Keratinocyte (primary cell): Measurements from ENCODE around the gene CENPL. TPM values are rescaled to one million over a fixed set of nuclear protein-coding genes. Genes with fewer than 3 reads are reported as not detected.

Experiments used
- DNase-seq: peaks from one replicate; pipeline ENCODE4 v3.0.0-alpha.2; 2011; ENCODE audit warnings: low read depth, missing footprints, low spot score
- FAIRE-seq: peaks from 2 replicates; lab custom pipeline; 2011; peaks lifted over from hg19 to GRCh38; lab: Jason Lieb, UNC
- H2AFZ ChIP-seq: 2 replicates; pipeline ENCODE4 v1.6.0; 2012; ENCODE audit warnings: low read length, control low read depth, inconsistent platforms; ENCODE audit not compliant: control insufficient read depth
- H3K27ac ChIP-seq: 2 replicates; pipeline ENCODE4 v1.5.1; 2011; ENCODE audit warnings: low read length; ENCODE audit not compliant: control insufficient read depth, insufficient read depth
- H3K27me3 ChIP-seq: 3 replicates; pipeline ENCODE4 v1.6.0; 2011; ENCODE audit warnings: low read length; ENCODE audit not compliant: control insufficient read depth, insufficient read depth; ENCODE audit errors: extremely low read depth
- H3K36me3 ChIP-seq, 2 experiments: 2 replicates in 1 of 2; 3 replicates in 1 of 2; pipeline ENCODE4 v1.5.1; 2011; ENCODE audit warnings: low read length in 2 of 2, mild to moderate bottlenecking in 1 of 2; ENCODE audit not compliant: control insufficient read depth in 2 of 2, insufficient read depth in 2 of 2; ENCODE audit errors: extremely low read depth in 1 of 2
- H3K4me1 ChIP-seq: 3 replicates; pipeline ENCODE4 v1.5.1; 2011; ENCODE audit warnings: low read length; ENCODE audit not compliant: control insufficient read depth, insufficient read depth; ENCODE audit errors: extremely low read depth
- H3K4me2 ChIP-seq: 3 replicates; pipeline ENCODE4 v1.6.0; 2011; ENCODE audit warnings: low read depth, low read length; ENCODE audit not compliant: control insufficient read depth, insufficient read depth; ENCODE audit errors: extremely low read depth
- H3K4me3 ChIP-seq, 3 experiments: fragments of 200-600 bp in 1 of 3; sonication (generic) in 1 of 3; 2 replicates in 2 of 3; 3 replicates in 1 of 3; pipeline ENCODE4 v1.5.1; 2011 to 2016; ENCODE audit warnings: low read length in 3 of 3, mild to moderate bottlenecking in 3 of 3, control low read depth in 2 of 3, inconsistent platforms in 1 of 3, low read depth in 1 of 3, mixed read lengths in 1 of 3, mixed run types in 1 of 3, moderate library complexity in 1 of 3; ENCODE audit not compliant: control insufficient read depth in 2 of 3, insufficient read depth in 2 of 3; ENCODE audit errors: extremely low read depth in 1 of 3
- H3K79me2 ChIP-seq: 2 replicates; pipeline ENCODE4 v1.6.0; 2012; ENCODE audit warnings: low read length; ENCODE audit not compliant: control insufficient read depth, insufficient read depth
- H3K9ac ChIP-seq: 3 replicates; pipeline ENCODE4 v1.6.0; 2011; ENCODE audit warnings: low read length; ENCODE audit not compliant: control insufficient read depth, insufficient read depth; ENCODE audit errors: extremely low read depth
- H3K9me1 ChIP-seq: 3 replicates; pipeline ENCODE4 v1.6.0; 2011; ENCODE audit warnings: low read length; ENCODE audit not compliant: control insufficient read depth, insufficient read depth; ENCODE audit errors: extremely low read depth
- H3K9me3 ChIP-seq: 2 replicates; pipeline ENCODE4 v1.5.1; 2012; ENCODE audit warnings: low read depth, low read length; ENCODE audit not compliant: control insufficient read depth
- H4K20me1 ChIP-seq: 3 replicates; pipeline ENCODE4 v1.6.0; 2011; ENCODE audit warnings: low read length; ENCODE audit not compliant: control insufficient read depth, insufficient read depth; ENCODE audit errors: extremely low read depth
- EZH2 ChIP-seq: IDR thresholded peaks from one replicate; pipeline ENCODE4 v1.6.1; 2012; ENCODE audit warnings: inconsistent platforms, mild to moderate bottlenecking, low read length, moderate library complexity
- dilution Hi-C: fragments of 300-500 bp; cut with MboI; formaldehyde crosslinking; loops from one replicate; pipeline ENCODE4 v1.7.0; 2020; ENCODE audit warnings: low sequenced_read_pairs; ENCODE audit not compliant: extremely low pct_ligation_motif_present
- polyA plus RNA-seq, 5 experiments: library from polyadenylated mRNA; depleted of rRNA in 3 of 5; stranded (reverse) in 3 of 5; stranded (forward) in 1 of 5; unstranded in 1 of 5; fragments of >200 nt; gene quantifications; 1 replicate in 1 of 5; 2 replicates in 3 of 5; 3 replicates in 1 of 5; pipeline versions ENCODE4 v1.2.1 to v1.2.3, GENCODE V29; 2011 to 2012; ENCODE audit warnings: missing spikeins in 2 of 5, low read depth in 1 of 5, low replicate concordance in 1 of 5
- TF ChIP-seq, protein P1 (sequence below), 3 experiments: IDR thresholded peaks in 1 of 3; conservative IDR thresholded peaks in 1 of 3; optimal IDR thresholded peaks in 1 of 3; 2 replicates in 2 of 3; 3 replicates in 1 of 3; pipeline versions ENCODE3 to v1.5.1; 2011; ENCODE audit warnings: low read length in 3 of 3, mild to moderate bottlenecking in 3 of 3, moderate library complexity in 2 of 3, control low read depth in 1 of 3, inconsistent platforms in 1 of 3; ENCODE audit not compliant: insufficient read depth in 2 of 3; ENCODE audit errors: extremely low read depth in 1 of 3

The CENPL gene
- polyA plus RNA-seq, 1 donor (not counting 4 experiments of a cell fraction or from before 2014, with no cell fraction given), result 9.4 TPM

DNA sequence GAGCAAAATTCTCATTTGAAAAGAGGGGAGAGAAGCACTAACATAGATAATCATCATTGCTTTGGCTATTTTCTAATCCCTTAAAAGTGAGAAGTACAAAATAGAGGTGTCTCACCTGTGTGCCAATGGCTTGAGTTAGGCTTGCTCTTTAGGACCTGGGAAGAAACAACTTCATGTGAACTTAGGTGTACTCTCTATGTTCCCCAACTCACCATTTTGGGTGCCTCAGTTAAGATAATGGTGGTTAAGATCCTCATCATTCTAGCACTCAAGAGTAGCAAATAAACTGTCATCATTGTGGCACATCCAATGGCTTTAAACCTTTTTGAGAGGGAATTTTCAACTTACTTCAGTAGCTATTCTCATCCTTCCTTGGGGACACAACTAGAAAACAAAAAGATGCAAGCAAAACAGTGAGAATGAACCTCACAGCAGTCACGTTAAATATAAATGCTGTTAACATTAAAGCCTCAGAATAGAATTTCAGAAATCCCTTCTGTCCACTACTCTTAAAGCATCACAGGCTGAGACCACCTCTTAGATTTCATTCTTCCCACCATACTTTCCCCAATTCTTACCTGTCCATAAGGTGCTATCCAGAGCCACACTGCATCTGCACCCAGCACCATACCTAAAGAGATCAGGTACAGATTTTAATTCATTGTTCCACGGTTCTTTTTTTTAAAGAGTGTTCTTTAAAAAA lies 41.9 kb upstream of the CENPL start:
- Histone ChIP-seq H3K79me2 (peaks cover 35% of the 10 kb centered on the region), H3K4me2 (peak overlapping the region; percentile 86), H3K27me3 (no peaks in the 10 kb centered on the region), H2AFZ (no peak overlapping the region), H4K20me1 (peaks cover 37% of the 10 kb centered on the region), H3K27ac (peak overlapping the region; percentile 93), H3K9ac (peak overlapping the region; percentile 99), H3K36me3 (peaks cover 20 to 49% of the 10 kb centered on the region in 2 experiments), H3K9me3 (no peaks in the 10 kb centered on the region), H3K9me1 (no peaks in the 10 kb centered on the region), H3K4me3 (peak overlapping the region; percentile 87 to 100 (median 96)), H3K4me1 (peaks cover 32% of the 10 kb centered on the region)
- no peak for TF ChIP-seq EZH2
- TF ChIP-seq, protein P1, sequence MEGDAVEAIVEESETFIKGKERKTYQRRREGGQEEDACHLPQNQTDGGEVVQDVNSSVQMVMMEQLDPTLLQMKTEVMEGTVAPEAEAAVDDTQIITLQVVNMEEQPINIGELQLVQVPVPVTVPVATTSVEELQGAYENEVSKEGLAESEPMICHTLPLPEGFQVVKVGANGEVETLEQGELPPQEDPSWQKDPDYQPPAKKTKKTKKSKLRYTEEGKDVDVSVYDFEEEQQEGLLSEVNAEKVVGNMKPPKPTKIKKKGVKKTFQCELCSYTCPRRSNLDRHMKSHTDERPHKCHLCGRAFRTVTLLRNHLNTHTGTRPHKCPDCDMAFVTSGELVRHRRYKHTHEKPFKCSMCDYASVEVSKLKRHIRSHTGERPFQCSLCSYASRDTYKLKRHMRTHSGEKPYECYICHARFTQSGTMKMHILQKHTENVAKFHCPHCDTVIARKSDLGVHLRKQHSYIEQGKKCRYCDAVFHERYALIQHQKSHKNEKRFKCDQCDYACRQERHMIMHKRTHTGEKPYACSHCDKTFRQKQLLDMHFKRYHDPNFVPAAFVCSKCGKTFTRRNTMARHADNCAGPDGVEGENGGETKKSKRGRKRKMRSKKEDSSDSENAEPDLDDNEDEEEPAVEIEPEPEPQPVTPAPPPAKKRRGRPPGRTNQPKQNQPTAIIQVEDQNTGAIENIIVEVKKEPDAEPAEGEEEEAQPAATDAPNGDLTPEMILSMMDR (optimal IDR thresholded peaks at IDR 0.05 in 1 of 3, IDR thresholded peaks at IDR 0.05 in 1 of 3, conservative IDR thresholded peaks at IDR 0.05 in 1 of 3; ENCODE audit: extremely low read depth in 1 of 3, insufficient read depth in 2 of 3, low read length in 3 of 3), result no peak
- DNase-seq (no peak), FAIRE-seq (no peak)
- dilution Hi-C loops, result no loop called here

DNA sequence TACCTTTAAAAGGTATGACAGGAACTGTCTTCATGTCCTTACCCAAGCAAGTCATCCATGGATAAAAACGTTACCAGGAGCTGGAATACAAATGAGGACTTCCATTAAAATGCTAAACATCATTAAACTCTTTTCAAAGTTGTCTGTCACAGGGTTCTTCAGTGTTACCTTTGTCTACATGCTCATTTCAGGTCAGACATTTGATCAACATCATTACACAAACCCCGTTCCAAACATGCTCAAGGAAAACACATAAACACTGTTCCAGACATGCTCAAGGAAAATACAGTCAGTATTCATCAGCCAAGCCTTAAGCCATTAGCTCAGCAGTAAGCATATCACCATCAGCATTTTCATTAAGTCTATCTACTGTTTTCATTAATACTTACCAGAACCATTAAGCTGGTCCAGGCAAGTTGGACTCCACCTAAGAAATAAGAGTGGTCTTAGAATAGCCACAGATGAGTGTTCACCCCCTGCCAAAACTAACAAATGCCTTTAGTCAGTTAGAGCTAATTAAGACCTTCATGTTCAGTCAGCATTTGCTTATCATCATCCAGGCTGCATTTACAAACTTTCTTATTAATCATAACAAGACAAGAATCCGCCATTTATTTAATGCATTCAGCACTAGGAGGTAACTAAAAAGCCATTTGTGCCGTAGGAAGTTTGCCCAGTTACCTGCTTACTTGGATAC lies 40.9 kb upstream of the CENPL start:
- Histone ChIP-seq H3K79me2 (peaks cover 34% of the 10 kb centered on the region), H4K20me1 (peaks cover 37% of the 10 kb centered on the region), H3K4me3 (peak overlapping the region; percentile 87 to 100 (median 96)), H3K4me2 (peak overlapping the region; percentile 86), H3K4me1 (peaks cover 30% of the 10 kb centered on the region), H3K9ac (peak overlapping the region; percentile 99), H3K9me1 (no peaks in the 10 kb centered on the region), H3K9me3 (no peaks in the 10 kb centered on the region), H3K27ac (peak overlapping the region; percentile 93), H2AFZ (no peak overlapping the region), H3K36me3 (peaks cover 18 to 47% of the 10 kb centered on the region in 2 experiments), H3K27me3 (no peaks in the 10 kb centered on the region)
- no peak for FAIRE-seq
- TF ChIP-seq EZH2, result no peak
- TF ChIP-seq, protein P1 (optimal IDR thresholded peaks at IDR 0.05 in 1 of 3, IDR thresholded peaks at IDR 0.05 in 1 of 3, conservative IDR thresholded peaks at IDR 0.05 in 1 of 3; ENCODE audit: extremely low read depth in 1 of 3, insufficient read depth in 2 of 3, low read length in 3 of 3), result no peak
- no peak for DNase-seq
- dilution Hi-C loops, result no loop called here
